SH-SY5Y (cell line): Measurements from ENCODE around the gene ACKR2.

Experiments
- GATA2 ChIP-seq: IDR thresholded peaks from 2 replicates; pipeline ENCODE4 v1.6.1; 2011; ENCODE audit warnings: mild to moderate bottlenecking, low read depth, low read length
- GATA3 ChIP-seq: IDR thresholded peaks from 2 replicates; pipeline ENCODE4 v1.6.1; 2011; ENCODE audit warnings: low read depth, mild to moderate bottlenecking, low read length, moderate library complexity

The ACKR2 gene

GRCh38 chr3:42876940-42877720 lies 67.9 kb downstream of the ACKR2 start:
- TF ChIP-seq GATA2 (no peak), GATA3 (no peak)

DNA sequence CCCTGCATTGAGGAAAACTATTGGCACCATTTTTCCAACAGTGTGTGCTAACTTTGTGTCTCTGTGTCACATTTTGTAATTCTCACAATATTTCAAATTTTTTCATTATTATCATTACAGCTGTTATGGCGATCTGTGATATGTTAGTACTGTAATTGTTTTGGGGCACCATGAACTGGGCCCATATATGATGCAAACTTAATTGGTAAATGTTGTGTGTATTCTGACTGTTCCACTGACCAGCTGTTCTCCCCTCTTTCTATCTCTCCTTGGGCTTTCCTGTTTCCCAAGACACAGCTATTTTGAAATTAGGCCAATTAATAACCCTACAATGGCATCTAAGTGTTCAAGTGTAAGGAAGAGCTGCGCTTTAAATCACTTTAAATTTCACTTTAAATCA lies 68.6 kb downstream of the ACKR2 start:
- no peak for TF ChIP-seq GATA3
- no peak for TF ChIP-seq GATA2

DNA sequence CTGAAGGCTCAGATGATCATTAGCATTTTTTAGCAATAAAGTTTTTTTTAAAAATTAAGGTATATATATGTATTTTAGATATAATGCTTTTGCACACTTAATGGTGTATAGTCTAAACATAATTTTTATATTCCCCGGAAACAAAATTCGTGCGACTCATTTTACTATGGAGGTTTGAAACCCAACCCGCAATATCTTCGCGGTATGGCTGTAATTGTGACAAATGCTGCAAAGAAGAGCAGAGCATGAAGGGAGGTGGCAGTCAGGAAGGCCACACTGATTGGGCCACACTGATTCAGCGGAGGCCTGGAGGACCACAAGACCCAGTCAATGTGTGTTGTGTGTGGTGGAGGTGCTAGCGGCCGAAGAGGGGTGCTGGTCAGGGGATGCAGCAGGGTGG lies 70.9 kb downstream of the ACKR2 start:
- no peak for TF ChIP-seq GATA3
- no peak for TF ChIP-seq GATA2

- no peak for TF ChIP-seq GATA2
- no peak for TF ChIP-seq GATA3
Measured at GRCh38 chr3:42880601-42881451, 71.6 kb downstream of the ACKR2 start.

DNA sequence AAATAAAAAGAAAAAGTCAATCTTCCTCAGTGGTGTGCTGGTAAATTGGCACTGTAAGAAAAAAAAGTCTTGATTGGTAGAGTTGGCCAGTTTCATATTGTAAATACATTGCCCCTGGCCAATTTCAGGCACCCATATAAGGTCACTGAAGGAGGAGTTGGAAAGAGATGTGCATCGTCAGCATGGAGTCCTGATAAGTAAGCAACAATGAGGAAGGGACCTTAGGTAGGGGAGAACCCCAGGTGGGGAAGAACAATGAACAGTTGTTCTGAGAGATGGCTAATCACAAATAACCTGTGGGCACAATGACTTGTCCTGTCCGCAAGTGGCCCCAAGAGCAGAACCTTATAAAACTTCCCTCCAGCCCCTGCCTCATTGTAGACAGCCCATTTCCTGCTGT lies 75.1 kb downstream of the ACKR2 start:
- TF ChIP-seq GATA3 (no peak), GATA2 (no peak)

- TF ChIP-seq GATA2 (no peak), GATA3 (no peak)
Measured at GRCh38 chr3:42886294-42886822, 77.1 kb downstream of the ACKR2 start.

DNA sequence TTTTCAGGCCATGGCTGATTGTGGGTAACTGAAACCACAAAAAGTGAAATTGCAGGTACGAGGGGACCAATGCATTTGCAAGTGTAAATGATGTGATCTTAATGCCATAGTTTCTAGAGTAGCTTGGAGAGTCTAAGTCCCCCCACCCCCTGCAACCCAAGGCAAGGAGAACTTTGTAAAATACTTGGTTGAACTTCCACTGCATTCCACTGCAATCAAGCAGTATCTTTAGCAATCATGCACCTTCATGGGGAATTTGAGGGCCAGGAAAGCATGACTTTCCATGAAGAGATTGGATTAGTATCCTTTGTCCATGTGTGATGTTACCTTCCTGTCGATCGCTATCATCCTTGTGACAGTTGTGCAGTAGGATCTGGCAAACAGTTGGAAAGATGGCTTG lies 77.8 kb downstream of the ACKR2 start:
- TF ChIP-seq GATA2 = no peak

- TF ChIP-seq GATA3 (no peak), GATA2 (no peak)
Measured at GRCh38 chr3:42891042-42891441, 81.8 kb downstream of the ACKR2 start.

- TF ChIP-seq GATA3 (no peak), GATA2 (no peak)
Measured at GRCh38 chr3:42892169-42892568, 82.9 kb downstream of the ACKR2 start.

GRCh38 chr3:42892807-42893206 lies 83.6 kb downstream of the ACKR2 start:
- no peak for TF ChIP-seq GATA2
- no peak for TF ChIP-seq GATA3

DNA sequence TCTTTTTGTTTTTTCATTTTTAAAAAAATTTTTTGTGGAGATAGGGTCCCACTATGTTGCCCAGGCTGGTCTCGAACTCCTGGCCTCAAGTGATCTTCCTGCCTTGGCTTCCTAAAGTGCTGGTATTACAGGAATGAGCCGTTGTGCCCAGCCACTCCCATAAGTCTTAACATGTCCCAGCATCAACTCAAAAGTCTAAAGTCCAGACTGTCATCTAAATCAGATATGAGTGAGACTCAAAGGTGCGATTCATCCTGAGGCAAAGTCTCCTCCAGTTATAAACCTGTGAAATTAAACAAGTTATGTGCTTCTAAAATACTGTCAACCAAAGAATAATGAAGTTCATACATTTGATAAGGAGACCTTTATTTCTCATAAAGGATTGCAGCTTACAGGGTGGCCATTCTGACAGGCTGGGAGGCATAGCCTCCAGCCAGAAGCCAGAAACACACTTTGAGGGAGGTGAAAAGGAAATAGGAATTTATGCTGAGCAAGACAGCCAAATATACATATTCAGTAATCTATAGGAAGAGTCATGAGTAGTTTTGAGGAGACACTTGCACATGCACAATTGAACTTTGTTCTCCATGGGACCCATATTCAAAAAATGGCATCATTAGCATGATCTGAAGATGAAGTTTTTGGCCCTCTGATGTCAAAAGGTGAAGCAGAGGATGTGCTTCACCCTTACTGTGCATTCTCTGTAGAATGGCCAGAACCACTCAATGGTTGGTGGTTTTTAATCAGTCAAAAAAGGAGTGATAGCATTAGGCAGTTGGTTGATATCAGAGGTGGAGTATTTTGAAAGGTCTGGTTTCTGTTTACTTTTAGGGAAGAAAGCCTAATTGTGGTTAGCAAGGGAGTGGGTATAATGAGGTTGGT lies 85.7 kb downstream of the ACKR2 start:
- TF ChIP-seq GATA2 (no peak), GATA3 (no peak)

GRCh38 chr3:42895580-42895868 lies 86.3 kb downstream of the ACKR2 start:
- TF ChIP-seq GATA3 (no peak), GATA2 (no peak)

DNA sequence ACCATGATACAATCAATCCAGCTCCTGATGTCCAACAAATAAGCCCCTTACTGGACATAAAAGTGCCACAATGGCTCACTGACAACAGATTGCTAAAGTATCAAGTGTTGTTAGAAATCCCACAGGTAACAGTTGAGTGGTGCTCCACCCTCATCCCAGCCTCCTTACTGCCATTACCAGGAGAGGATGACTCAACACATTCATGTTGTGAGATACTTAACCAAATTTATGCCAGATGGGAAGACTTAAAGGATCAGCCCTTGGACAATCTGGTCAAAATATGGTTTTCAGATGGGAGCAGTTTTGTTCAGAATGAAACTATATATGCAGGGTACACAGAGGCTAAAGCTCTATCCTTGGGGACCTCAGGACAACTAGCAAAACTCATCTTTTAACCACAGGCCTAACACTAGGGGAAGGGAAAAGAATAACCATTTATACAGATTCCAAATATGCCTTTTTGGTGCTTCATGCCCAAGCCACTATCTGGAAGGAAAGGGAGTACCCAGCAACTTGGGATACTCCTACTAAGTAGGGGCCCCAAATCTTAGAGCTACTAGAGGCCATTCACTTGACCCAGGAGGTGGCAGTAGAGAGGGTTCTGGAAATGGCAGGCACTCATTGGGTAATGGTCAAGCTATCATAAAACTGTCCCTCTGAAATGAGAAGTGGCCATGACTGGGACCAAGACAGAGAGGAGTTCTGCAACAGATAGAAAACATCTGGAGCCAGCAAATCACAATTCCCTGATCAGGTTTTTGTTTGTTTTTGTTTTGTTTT lies 89.8 kb downstream of the ACKR2 start:
- TF ChIP-seq GATA3 (no peak), GATA2 (no peak)
